ENCODE measurements around the gene MALT1. TPM values are rescaled to one million over a fixed set of nuclear protein-coding genes. Genes with fewer than 3 reads are reported as not detected.

Gene MALT1
- total RNA-seq, 2 experiments from 2014 or later, result 14.4 to 18.5 TPM

- ChIA-PET POLR2A (no interaction called here), CTCF (ENCODE audit: unreplicated experiment) (no interaction called here)
- Histone ChIP-seq H4K20me1 (ENCODE audit: insufficient read depth, low read length) (no peaks in the 10 kb centered on the region), H3K9me2 (ENCODE audit: insufficient read depth, low read length) (no peaks in the 10 kb centered on the region), H2AFZ (ENCODE audit: low read length) (no peak overlapping the region), H3K4me2 (ENCODE audit: low read length) (no peak overlapping the region), H3K27ac (ENCODE audit: low read depth, low read length, poor library complexity, severe bottlenecking) (no peak overlapping the region), H3K4me1 (ENCODE audit: insufficient read depth, low read length, poor library complexity, severe bottlenecking) (no peaks in the 10 kb centered on the region), H3K79me2 (ENCODE audit: insufficient read depth, low read depth, low read length) (no peaks in the 10 kb centered on the region), H3K9me3 (ENCODE audit: low read length) (no peaks in the 10 kb centered on the region), H3K36me3 (ENCODE audit: insufficient read depth, low read length) (no peaks in the 10 kb centered on the region), H3K4me3 (ENCODE audit: low read depth, low read length, poor library complexity, severe bottlenecking) (no peak overlapping the region)
- DNase-seq (ENCODE audit: low spot score), result no peak
- BruUV-seq (replicated peaks), result no TSS peak
- TF ChIP-seq, protein P1, sequence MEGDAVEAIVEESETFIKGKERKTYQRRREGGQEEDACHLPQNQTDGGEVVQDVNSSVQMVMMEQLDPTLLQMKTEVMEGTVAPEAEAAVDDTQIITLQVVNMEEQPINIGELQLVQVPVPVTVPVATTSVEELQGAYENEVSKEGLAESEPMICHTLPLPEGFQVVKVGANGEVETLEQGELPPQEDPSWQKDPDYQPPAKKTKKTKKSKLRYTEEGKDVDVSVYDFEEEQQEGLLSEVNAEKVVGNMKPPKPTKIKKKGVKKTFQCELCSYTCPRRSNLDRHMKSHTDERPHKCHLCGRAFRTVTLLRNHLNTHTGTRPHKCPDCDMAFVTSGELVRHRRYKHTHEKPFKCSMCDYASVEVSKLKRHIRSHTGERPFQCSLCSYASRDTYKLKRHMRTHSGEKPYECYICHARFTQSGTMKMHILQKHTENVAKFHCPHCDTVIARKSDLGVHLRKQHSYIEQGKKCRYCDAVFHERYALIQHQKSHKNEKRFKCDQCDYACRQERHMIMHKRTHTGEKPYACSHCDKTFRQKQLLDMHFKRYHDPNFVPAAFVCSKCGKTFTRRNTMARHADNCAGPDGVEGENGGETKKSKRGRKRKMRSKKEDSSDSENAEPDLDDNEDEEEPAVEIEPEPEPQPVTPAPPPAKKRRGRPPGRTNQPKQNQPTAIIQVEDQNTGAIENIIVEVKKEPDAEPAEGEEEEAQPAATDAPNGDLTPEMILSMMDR (conservative IDR thresholded peaks at IDR 0.05; ENCODE audit: low read length), result no peak
- TF ChIP-seq EZH2phosphoT487 (IDR thresholded peaks at IDR 0.05; ENCODE audit: borderline replicate concordance, low read depth, low read length), result no peak
- intact Hi-C loops (cut with micrococcal nuclease; ENCODE audit: unreplicated experiment), result loop anchor here (5.0 to 10.0 kb wide), 2 partner anchors 80 to 113 kb away; partner anchors contain the start of gene ZNF532
Observed at GRCh38 chr18:58784601-58785137, 113.4 kb downstream of the MALT1 start.

GRCh38 chr18:58785171-58785805 is 114.0 kb downstream of the MALT1 start:
- H3K9me3 ChIP-seq (ENCODE audit: low read length), result no peaks in the 10 kb centered on the region
- H3K27ac ChIP-seq (ENCODE audit: low read depth, low read length, poor library complexity, severe bottlenecking), result no peak overlapping the region
- H3K4me1 ChIP-seq (ENCODE audit: insufficient read depth, low read length, poor library complexity, severe bottlenecking), result no peaks in the 10 kb centered on the region
- no peaks in the 10 kb centered on the region for H4K20me1 ChIP-seq (ENCODE audit: insufficient read depth, low read length)
- H3K4me2 ChIP-seq (ENCODE audit: low read length), result no peak overlapping the region
- no peak overlapping the region for H3K4me3 ChIP-seq (ENCODE audit: low read depth, low read length, poor library complexity, severe bottlenecking)
- BruUV-seq (replicated peaks), result no TSS peak
- no peak for DNase-seq (ENCODE audit: low spot score)
- CTCF ChIA-PET (ENCODE audit: unreplicated experiment), result no interaction called here
- H3K9me2 ChIP-seq (ENCODE audit: insufficient read depth, low read length), result no peaks in the 10 kb centered on the region
- TF ChIP-seq EZH2phosphoT487 (IDR thresholded peaks at IDR 0.05; ENCODE audit: borderline replicate concordance, low read depth, low read length), result no peak
- TF ChIP-seq, protein P1 (conservative IDR thresholded peaks at IDR 0.05; ENCODE audit: low read length), result no peak
- intact Hi-C loops (cut with micrococcal nuclease; ENCODE audit: unreplicated experiment), result loop anchor here (10.0 kb wide), 1 partner anchor 80 kb away; the partner anchor contains the start of gene ZNF532
- no peaks in the 10 kb centered on the region for H3K79me2 ChIP-seq (ENCODE audit: insufficient read depth, low read depth, low read length)
- POLR2A ChIA-PET, result no interaction called here
- H2AFZ ChIP-seq (ENCODE audit: low read length), result no peak overlapping the region
- no peaks in the 10 kb centered on the region for H3K36me3 ChIP-seq (ENCODE audit: insufficient read depth, low read length)

DNA sequence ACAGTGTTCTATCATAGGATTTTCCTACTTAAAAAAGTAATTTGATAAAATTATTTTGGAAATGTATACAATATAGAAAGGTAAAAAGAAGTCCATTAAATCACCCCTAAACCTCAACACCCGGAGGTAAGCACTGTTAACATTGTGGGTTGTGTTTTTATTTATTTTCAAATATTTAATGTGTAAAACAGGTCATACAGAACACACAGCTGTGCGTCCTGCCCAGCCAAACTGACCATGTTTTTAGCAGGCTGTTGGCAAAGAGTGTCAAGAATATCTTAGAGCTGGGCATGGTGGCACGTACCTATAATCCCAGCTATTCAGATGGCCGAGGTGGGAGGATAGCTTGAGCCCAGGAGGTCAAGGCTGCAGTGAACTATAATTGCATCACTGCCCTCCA is 114.6 kb downstream of the MALT1 start:
- intact Hi-C loops (cut with micrococcal nuclease; ENCODE audit: unreplicated experiment), result loop anchor here (10.0 kb wide), 1 partner anchor 79 kb away; the partner anchor contains the start of gene ZNF532
- BruUV-seq (replicated peaks), result no TSS peak

More for the DNA sequence above, 114.6 kb downstream of the MALT1 start:
- CTCF ChIA-PET (ENCODE audit: unreplicated experiment), result no interaction called here
- no peaks in the 10 kb centered on the region for H4K20me1 ChIP-seq (ENCODE audit: insufficient read depth, low read length)
- H2AFZ ChIP-seq (ENCODE audit: low read length), result no peak overlapping the region
- H3K79me2 ChIP-seq (ENCODE audit: insufficient read depth, low read depth, low read length), result no peaks in the 10 kb centered on the region
- no peak overlapping the region for H3K4me2 ChIP-seq (ENCODE audit: low read length)
- TF ChIP-seq, protein P1 (conservative IDR thresholded peaks at IDR 0.05; ENCODE audit: low read length), result no peak
- TF ChIP-seq EZH2phosphoT487 (IDR thresholded peaks at IDR 0.05; ENCODE audit: borderline replicate concordance, low read depth, low read length), result no peak
- no peaks in the 10 kb centered on the region for H3K9me2 ChIP-seq (ENCODE audit: insufficient read depth, low read length)
- H3K4me1 ChIP-seq (ENCODE audit: insufficient read depth, low read length, poor library complexity, severe bottlenecking), result no peaks in the 10 kb centered on the region
- DNase-seq (ENCODE audit: low spot score), result no peak
- no peaks in the 10 kb centered on the region for H3K9me3 ChIP-seq (ENCODE audit: low read length)
- no peak overlapping the region for H3K4me3 ChIP-seq (ENCODE audit: low read depth, low read length, poor library complexity, severe bottlenecking)
- no peak overlapping the region for H3K27ac ChIP-seq (ENCODE audit: low read depth, low read length, poor library complexity, severe bottlenecking)
- H3K36me3 ChIP-seq (ENCODE audit: insufficient read depth, low read length), result no peaks in the 10 kb centered on the region
- POLR2A ChIA-PET, result no interaction called here

Data from OCI-LY7 (cell line).